Measurements from ENCODE around the gene SCGB1C2. TPM values are rescaled to one million over a fixed set of nuclear protein-coding genes. Genes with fewer than 3 reads are reported as not detected.
"Not testable (repeated sequence)": the region's sequence is repeated elsewhere in the genome, so short reads cannot be mapped to it uniquely, and the experiment has no call there.

Gene SCGB1C2
- not detected for total RNA-seq
- long read RNA-seq = 0 reads

DNA sequence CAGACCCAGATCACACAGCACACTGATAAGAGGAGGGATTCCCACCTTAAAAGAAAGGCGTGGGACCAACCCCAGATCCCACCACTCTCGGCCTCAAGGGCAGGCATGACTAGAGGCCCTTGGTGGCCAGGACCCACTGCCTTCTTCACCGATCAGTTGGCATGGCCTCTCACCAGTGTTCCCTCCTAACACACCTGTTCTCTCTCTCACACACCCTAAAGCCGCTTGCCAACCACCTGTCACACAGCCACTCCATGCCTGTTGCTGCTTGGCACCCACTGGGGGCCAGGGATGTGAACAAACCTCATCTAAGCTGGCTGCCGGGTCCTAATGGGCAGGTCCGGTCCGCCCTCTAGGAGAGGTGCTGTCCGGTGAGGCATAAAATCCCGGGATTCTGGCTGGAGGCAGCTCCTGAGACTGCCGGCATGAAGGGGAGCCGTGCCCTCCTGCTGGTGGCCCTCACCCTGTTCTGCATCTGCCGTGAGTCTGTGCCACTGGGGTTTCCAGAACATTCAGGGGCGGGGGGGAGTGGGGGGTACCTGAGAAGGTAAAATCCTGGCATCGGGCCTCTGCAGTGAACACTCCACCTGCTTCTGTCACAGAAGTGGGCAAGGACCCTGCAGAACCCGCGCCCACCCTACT lies at the start of gene SCGB1C2:
Gene SCGB1C2, plus strand, starts transcription at position 404 of the 642 bp plus-strand sequence. Its CDS starts 22 bp downstream, at position 426.
- DNase-seq (ENCODE audit: missing footprints); intact Hi-C loops (cut with DNase I); ATAC-seq: not testable (repeated sequence)

DNA sequence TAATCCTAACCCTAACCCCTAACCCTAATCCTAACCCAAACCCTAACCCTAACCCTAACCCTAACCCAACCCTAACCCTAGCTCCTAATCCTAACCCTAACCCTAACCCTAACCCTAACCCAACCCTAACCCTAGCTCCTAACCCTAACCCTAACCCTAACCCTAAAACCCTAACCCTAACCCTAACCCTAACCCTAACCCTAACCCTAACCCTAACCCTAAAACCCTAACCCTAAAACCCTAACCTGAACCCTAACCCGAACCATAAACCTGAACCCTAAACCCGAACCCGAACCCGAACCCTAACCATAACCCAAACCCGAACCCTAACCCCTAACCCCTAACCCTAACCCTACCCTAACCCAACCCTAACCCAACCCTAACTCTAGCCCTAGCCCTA lies 24.3 kb upstream of the SCGB1C2 start:
- DNase-seq (ENCODE audit: missing footprints); intact Hi-C loops (cut with DNase I); ATAC-seq: not testable (repeated sequence)

DNA sequence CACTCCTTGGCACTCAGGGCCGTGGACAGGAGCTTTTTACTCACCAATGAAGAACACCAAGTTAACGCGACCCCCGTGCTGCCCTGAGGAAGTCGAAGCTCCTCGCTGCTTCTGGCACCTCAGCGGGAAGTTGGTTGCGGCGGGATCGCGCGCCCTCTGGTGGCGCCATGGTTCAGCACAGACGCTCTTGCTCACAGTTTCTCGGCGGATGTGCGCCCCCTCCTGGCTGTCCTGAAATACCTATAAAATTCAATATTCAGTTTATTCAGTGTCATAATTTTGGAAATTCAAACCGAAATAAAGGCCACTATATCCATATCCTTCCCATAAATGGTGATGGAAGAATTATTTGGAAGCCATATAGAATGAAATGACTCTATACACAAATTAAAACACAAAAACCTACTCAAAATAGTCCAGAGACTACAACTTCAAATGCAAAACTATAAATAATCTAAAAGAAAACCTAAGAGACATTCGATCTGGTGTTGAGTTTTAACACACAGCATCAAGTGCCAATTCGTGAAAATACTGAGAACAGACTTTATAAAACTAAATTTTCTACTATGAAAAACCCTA lies 18.9 kb upstream of the SCGB1C2 start:
- ATAC-seq; DNase-seq (ENCODE audit: missing footprints); intact Hi-C loops (cut with DNase I): not testable (repeated sequence)

DNA sequence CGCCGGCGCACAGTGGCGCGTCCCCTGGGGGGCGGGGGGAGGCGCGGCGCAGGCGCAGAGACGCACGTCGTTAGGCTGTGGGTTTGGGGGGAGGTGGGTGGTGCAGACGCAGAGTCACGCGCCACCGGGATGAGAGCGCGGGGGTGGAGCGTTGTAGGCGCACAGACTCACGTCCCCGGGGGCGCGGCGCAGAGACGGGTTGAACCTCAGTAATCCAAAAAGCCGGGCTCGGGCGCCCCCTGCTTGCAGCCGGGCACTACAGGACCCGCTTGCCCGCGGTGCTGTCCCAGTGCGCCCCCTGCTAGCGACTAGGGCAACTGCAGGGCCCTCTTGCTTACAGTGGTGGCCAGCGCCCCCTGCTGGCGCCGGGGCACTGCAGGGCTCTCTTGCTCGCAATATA lies 3.4 kb upstream of the SCGB1C2 start:
- intact Hi-C loops (cut with DNase I); DNase-seq (ENCODE audit: missing footprints); ATAC-seq: not testable (repeated sequence)

DNA sequence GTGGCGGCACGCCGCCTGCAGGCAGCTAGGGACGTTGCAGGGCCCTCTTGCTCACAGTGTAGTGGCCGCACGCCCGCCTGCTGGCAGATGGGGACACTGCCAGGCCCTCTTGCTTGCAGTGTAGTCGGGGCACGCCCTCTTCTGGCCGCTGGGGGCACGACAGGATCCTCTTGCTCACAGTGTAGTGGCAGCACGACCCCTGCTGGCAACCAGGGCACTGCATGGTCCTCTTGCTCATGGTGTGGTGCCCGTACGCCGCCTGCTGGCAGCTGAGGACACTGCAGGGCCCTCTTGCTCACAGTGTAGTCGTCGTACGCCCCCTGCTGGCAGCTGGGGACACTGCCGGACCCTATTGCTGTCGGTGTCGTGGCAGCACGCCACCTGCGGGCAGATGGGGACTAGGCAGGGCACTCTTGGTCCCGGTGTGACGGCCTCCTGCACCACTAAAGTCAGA lies 3.0 kb upstream of the SCGB1C2 start:
- DNase-seq (ENCODE audit: missing footprints); intact Hi-C loops (cut with DNase I): not testable (repeated sequence)
- peak; percentile 55 for ATAC-seq

DNA sequence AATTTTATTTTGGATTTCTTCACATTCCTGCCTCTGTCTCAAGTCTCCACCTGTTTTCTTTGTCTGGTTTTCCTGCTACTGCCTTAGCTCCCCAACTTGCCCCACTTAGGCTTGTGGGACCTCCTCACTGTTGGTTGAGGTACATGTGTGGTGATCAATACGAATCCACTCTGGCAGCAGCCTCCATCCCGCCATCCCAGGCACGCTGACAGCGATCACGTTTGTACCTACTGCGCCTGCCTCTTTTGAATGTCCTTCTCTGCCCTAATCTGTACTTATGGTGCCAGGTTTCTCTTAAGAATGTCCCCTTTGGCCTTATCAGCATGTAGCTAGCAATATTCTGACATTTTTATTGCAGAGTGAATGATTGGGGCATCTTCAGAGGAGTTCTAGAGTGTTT lies 2.3 kb upstream of the SCGB1C2 start:
- DNase-seq (ENCODE audit: missing footprints); intact Hi-C loops (cut with DNase I); ATAC-seq: not testable (repeated sequence)

DNA sequence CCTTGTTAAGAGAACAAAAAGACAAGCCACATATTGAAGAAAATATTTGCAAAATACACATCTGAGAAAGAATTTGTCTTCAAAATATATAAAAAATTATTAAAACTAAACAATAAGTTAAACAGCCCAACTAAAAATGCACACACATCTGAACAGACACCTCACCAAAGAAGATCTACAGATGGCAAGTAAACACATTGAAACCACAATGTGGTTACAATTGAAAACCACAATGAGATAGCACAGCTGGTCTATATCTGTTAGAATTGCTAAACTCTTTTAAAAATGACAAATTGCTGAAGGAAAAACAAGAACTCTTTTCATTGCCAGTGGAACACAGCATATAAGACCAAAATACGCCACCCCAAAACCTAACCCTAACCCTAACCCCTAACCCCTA lies 1.5 kb upstream of the SCGB1C2 start:
- DNase-seq (ENCODE audit: missing footprints); ATAC-seq; intact Hi-C loops (cut with DNase I): not testable (repeated sequence)

DNA sequence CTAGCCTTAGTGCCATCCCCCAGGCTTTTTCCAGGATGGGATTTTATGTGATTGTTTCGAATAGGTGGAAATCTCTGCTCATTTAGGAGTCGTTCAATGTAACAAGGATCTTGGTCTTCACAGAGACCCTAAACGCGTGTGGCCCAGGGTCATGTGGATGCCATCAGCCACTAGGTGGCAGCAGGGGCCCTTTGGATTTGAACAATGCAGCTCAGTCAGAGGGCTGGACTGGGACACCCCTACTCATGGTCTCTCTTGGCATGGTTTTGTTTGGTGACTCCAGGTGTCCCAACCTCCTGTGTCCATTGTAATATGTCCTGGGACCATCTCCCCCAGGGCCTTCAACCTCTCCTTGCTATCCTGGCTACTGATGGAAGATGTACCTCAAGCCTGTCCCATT lies 838 bp upstream of the SCGB1C2 start:
- peak; percentile 96 for ATAC-seq
- peak; percentile 80 for DNase-seq (ENCODE audit: missing footprints)
- intact Hi-C loops (cut with DNase I) = not testable (repeated sequence)

DNA sequence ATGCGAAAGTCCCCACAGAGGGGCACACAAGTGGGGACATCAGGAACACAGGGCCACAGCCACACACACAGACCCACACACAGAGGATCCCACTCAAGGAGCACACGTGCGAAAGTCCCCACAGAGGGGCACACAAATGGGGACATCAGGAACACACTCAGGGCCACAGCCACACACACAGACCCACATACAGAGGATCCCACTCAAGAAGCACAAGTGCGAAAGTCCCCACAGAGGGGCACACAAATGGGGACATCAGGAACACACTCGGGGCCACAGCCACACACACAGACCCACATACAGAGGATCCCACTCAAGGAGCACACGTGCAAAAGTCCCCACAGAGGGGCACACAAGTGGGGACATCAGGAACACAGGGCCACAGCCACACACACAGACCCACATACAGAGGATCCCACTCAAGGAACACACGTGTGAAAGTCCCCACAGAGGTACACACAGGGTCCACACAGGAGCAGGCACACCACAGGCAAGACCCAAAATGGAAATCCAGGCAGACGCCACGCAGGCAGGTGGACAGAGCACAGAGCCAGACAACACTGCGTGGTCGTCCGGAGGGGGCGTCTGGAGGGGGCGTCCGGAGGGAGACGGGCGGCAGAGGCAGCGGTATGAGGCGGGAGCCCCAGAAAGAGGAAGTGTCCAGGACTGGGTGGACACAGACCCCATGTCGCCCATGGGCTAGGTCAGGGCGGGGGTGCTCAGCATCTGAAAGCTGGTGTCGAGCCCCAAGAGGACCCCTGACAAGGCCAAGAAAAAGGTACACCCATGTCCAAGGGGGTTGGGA lies 2.2 kb downstream of the SCGB1C2 start:
- intact Hi-C loops (cut with DNase I) = loop anchor here (5.0 kb wide), 3 partner anchors 548 to 858 kb away; partner anchors contain the start of gene TIMM22
- not testable (repeated sequence) for DNase-seq (ENCODE audit: missing footprints); ATAC-seq

DNA sequence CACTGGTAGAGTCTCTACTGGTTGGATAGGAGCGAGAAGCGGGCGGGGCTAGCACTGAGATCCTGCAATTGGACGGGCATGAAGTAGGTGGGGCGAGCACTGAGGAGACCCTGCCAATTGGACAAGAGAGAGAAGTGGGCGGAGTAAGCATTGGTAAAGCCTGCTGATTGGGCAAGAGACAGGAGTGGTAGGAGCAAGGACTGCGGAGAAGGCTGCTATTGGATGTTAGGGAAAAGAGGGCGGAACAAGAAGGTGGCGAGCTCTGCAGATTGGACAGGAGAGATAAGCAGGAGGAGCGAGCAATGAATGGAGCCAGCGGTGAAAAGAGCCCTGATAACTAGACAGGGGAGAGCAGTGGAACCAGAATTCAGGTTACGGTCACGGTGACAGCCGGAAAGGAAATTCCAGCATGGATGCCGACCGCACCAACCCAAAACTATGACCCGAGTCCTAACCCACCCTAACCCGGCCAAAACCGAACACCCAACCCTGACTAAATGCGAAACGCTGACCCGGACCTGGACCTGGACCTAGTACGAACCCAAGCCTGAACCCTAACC lies 4.8 kb downstream of the SCGB1C2 start:
- ATAC-seq (no peak), DNase-seq (ENCODE audit: missing footprints) (peak; percentile 61)
- intact Hi-C loops (cut with DNase I) = loop anchor here (2.0 to 5.0 kb wide), 4 partner anchors 245 to 855 kb away; partner anchors contain the start of gene TIMM22

DNA sequence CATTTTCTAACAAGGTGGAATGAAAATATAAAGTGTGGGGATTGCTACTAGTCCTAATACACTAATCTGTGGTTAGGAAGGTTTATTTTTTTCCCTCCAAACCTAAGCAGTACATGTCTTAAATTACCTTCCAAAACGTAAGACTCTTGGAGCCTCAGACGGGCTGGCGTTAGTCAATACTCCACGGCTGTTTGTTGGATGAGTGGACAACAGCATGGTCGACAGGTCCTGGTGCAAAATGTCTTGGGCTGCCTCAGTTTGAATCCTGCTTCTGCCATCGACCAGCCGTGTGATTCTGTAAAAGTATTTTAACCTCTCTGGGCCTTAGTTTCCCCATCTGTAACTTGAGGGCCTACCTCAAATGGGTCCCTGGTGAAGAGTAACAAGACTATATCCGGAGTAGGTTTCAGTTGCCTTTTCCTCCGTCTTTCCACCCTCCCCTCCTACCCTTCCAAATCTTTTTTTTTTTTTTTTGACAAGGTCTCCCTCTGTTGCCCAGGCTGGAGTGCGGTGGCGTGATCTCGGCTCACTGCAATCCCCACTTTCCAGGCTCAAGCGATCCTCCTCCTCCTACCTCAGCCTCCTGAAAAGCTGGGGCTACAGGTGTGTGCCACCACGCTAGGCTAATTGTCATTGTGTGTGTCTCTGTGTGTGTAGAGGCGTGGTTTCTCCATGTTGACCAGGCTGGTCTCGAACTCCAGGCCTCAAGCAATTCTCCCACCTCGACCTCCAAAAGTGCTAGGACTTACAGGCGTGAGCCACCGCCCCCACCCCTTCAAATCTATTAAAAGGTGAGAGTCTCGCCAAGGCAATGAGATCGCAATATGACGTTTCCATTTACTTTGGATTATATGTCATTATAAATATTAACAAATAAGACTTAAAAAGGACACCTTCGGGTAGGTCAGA lies 5.8 kb downstream of the SCGB1C2 start:
- intact Hi-C loops (cut with DNase I) = loop anchor here (2.0 to 5.0 kb wide), 4 partner anchors 244 to 854 kb away; partner anchors contain the start of gene TIMM22
- DNase-seq (ENCODE audit: missing footprints) (peak; percentile 14), ATAC-seq (no peak)

DNA sequence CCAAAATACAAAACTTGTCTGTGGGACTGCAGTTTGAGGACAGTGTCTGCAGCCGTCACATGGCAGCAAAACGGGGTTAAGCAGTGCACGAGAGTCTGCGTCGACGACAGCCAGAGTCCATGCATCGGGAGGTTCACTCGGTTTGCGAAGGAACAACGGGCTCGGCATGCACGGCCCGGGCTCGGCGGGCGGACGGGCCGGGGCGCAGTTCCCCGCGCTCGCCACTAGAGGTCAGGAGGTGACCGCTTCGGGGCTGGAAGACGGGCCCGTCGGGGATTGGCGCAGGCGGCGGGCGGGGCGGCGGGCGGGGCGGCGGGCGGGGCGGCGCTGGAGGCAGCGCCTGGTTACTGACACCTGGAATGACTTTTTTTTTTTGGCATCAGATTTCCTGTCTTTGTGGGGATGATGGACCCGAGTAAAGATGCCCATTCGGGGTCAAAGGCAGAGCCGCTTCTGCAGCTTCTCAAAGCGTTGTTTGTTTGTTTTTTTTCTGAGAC lies 6.5 kb downstream of the SCGB1C2 start:
- peak; percentile 91 for DNase-seq (ENCODE audit: missing footprints)

DNA sequence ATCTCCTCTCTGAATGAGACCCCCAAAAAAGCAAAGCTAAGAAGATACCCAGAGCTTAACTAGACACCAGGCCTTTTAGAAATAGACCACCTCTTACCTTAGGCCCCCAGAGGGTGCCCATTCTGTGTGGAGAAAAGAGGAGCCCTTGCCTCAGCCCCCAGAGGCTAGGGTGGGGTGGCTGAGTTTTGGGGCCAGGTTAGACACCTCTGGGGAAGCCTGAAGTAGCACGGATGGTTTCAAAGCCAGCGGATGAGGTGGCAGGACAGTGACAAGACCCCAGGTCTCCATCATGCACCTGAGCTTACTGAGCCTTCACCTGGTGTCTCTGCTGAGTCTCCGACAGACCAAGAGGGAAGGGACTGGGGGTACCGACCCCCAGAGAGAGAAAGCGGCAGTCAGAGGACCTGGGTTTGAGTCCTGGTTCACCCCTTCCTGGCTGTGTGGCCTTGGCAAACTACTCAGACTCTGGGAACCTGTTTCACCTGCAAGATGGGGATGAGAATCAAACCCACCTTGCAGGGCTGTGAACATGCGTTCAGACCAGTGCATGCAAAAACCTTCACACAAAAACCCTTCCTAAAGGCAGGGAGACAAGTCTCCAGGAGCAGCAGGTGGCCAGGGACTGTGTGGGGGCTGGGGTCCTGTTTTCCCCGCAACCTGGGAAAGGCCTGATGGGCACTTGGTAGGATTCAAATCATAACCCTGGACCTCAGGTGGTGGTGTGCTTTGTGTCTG lies 7.7 kb downstream of the SCGB1C2 start:
- intact Hi-C loops (cut with DNase I) = loop anchor here (5.0 kb wide), 3 partner anchors 542 to 852 kb away; partner anchors contain the start of gene TIMM22
- DNase-seq (ENCODE audit: missing footprints) (peak; percentile 11), ATAC-seq (no peak)

More for the DNA sequence above, 6.5 kb downstream of the SCGB1C2 start:
- ATAC-seq = peak; percentile 85
- intact Hi-C loops (cut with DNase I) = loop anchor here (2.0 to 5.0 kb wide), 4 partner anchors 243 to 853 kb away; partner anchors contain the start of gene TIMM22

DNA sequence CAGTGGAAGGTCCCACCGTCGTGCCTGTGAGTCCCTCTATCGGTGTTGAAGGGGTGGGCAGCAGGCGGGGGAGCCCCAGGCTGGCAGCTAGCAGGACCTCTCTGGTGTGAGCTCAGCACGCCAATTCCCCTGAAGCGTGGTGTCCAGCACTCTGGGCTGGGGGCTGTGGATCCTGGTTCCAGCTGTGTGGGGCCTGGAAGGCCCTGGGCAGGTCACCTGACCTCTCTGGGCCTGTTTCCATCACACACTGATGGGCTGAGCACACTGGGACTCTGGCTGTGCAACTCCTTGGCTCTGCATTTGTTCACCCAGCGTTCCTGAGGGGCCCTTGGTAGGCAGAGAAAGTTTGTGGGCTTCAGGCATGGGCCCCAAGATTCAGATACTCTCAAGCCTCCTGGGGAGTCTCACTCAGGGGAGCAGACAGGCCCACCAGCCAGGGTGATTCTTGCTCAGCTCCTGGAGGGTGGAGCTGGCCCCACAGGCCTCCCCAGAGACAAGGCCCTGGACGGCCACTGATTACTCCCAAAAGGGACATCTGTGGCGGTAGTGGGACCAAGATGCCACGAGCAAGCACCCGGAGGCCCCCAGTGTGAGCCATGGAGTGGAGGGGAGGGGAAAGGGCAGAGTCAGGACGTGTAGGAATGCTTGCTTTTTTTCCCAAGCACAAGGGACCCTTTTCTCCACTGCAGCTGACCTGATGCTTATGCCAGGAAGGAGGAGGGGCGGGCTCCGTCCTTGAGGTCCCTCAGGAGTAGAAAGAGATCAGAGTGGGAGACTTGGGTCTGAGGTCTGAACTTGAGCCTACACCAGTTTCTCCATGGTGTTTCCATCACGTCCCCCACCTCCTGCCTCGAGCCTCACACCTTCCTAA lies 8.5 kb downstream of the SCGB1C2 start:
- DNase-seq (ENCODE audit: missing footprints) (peak; percentile 57), ATAC-seq (no peak)
- intact Hi-C loops (cut with DNase I) = no loop called here

DNA sequence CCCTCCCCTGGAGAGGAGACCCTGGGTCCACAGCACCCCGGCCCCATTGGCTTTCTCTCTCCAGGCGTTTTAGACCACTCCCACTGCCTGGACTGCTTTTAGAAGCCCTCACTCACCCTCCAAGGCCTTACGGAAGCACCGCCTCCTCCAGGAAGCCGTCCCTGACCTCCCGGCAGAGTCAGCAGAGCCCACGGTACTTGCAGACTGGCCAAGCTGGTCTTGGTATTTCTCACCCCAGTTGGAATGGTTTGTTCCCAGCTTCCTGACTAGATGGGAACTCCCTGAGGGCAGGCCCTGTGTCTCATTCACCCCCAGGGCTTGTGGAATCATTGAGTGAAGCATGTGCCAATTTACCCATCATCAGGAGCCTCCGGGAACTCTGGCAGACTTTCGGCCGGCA lies 9.2 kb downstream of the SCGB1C2 start:
- intact Hi-C loops (cut with DNase I) = no loop called here
- ATAC-seq (no peak), DNase-seq (ENCODE audit: missing footprints) (peak; percentile 28)
